Stimulated activated naive CD4-positive, alpha-beta T cell (primary cell): ENCODE measurements around the gene MRPL36.

Source experiments
- DNase-seq, 6 experiments: peaks; one replicate each; lab custom pipeline; 2025; lab: John Stamatoyannopoulos, UW

MRPL36 gene

DNA sequence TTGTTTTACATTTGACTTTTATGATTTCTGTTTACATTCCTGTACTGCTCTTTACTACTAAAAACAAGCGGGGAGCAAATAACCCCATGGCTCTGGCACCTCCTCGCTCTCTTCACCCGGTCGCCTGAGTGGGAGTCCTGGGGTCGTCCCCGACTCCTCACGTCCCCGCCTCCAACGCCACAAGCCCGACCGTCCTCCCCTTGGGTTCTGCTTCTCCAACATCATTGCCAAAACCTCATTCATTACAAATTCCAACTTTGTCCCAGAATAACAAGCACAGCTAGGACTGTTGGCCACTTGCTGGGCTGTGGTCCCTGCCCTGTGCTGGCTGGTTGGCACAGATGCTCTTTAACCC is 35.1 kb downstream of the MRPL36 start:
- no peak for DNase-seq

- DNase-seq = no peak
Observed at GRCh38 chr5:1763960-1764605, 35.6 kb downstream of the MRPL36 start.

- DNase-seq = peak in 1 of 6 experiments; percentile 2
Observed at GRCh38 chr5:1763548-1763911, 36.1 kb downstream of the MRPL36 start.

GRCh38 chr5:1762883-1763547 is 36.6 kb downstream of the MRPL36 start:
- no peak for DNase-seq

DNA sequence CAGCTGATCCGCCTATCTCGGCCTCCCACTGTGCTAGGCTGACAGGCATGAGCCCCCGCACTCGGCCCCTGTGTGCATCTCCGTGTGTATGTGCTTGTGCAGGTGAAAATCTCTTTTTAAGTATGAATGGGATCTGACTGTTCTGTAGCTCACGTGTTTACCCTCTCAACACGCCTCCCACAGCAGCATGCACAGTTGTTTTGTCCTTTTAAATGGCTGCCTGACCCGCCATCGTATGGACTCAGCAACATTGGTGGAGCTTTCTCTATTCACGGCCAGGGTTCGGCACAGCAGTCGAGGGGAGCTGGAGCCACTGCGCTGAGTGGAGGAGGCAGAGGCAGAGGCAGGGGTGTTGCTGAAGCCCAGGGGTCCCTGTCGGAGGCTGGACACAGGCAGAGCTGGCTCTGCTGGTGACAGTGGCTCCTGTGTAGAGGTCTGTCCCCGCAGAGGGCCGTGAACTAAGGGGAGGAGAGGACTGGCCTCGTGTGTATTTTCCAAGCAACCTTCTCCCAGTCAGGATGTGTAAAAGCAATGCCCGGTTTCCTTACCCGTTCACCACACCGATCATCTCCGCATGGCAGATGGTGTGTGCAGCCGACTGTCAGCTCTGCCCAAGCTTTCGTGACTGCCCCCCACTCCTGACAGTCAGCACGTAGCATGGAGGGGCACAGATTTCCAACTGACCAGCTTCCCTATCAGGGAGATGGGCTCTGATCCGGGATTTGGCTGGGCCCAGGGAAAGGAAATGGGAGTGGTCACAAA is 37.3 kb downstream of the MRPL36 start:
- no peak for DNase-seq

- no peak for DNase-seq
Observed at GRCh38 chr5:1761453-1761755, 38.2 kb downstream of the MRPL36 start.

- no peak for DNase-seq
Observed at GRCh38 chr5:1760656-1761452, 38.8 kb downstream of the MRPL36 start.

DNA sequence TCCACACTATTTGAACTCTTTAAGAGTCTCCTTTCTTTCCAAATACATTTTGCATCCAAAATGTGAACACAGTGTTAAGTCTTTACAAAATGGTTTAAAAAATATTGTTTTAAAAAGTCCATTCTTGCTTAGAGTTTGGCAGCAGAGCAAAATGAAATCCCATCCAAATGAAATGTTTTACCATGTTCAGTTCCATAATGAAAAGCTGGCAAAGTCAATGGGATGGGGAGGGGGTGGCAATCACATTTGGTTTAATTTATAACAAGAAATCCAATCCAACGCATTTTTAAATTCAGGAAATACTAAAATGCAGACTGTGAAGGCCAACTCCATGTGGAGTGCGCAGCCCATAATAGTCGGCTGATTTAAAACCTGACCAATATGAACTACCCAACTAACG is 39.4 kb downstream of the MRPL36 start:
- DNase-seq = no peak

- no peak for DNase-seq
Observed at GRCh38 chr5:1759378-1759970, 40.2 kb downstream of the MRPL36 start.

DNA sequence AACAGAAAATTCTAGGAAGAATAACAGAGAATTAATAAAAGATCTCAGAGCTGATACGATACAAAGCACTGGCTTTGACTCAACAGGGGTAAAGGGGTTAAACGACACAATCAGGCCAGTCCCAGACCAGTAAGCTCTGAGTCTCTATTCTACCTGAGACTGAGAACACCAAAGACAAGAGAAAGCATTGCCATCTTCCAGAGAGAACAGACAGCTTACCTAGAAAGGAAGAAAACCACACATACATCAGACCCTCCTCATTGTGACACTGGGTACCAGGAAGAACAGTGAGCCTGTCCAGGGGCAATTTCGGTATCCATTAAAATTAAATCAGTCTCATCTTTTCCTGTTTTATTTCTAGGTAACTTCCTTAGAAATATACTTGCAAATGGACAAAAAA is 41.1 kb downstream of the MRPL36 start:
- DNase-seq = no peak

DNA sequence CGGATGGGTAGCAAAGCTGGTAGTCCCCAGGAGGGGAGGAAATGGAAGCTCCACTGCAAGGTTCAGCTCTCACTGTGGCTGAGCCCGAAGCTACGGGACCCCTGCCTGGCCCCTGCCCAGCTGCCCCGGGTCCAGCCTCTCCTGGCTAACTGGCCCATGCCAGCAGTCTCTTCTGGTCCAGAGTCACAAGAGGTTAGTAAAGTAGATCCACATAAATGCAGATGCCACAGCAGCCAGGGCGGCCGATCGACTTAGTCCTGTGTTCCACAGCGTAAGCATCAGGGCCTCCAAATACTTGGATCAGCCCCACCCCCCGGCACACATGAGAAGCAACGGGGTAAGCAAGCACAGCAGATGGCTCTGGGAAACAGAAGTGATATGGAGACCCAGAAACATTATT is 42.1 kb downstream of the MRPL36 start:
- no peak for DNase-seq

DNA sequence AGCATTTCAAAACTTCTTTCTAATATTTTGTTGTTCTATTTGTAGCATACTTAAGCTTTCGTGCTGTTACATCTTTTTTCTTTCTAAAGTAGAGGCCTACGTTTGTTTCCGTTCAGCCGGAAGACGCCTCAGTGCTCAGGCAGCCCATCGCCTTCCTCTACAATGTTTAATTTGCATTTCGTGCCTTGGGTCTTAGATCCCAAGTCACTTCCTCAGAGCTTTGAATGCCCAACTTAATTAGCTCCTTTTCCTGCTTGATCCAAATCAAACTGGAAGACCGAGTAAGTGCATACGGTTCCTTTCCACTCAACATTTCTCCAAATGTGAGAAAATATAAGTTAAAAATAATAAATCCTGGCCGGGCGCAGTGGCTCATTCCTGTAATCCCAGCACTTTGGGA is 43.2 kb downstream of the MRPL36 start:
- DNase-seq = no peak

DNA sequence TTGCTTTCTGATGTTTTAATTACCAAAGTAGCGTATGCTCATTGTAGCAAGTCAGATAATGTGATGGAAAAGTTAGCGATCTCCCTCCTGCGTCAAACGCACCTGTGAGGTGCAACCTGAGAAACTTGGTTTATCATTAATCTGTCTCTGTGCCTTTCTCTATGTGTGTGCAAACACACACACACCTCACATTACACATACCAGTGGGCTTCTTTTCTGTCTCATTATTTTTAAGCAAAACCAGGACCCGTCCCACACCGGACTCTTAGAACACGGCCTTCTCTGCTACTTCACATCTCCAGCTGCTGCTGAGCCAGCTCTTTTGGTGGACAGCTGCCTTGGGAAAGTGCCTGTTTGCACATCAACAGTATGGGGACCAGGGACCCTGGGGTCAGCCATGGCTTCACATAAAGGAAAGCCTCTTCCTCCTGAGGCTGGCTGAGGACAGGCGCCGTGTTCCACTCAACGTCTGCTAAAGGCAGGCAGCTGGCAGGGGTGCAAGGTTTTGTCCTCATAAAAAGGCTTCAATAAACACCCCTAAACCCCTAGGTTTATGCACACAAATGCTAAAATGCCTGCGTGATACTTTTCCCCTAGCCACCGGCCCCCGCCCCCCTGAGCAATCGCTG is 44.2 kb downstream of the MRPL36 start:
- no peak for DNase-seq

DNA sequence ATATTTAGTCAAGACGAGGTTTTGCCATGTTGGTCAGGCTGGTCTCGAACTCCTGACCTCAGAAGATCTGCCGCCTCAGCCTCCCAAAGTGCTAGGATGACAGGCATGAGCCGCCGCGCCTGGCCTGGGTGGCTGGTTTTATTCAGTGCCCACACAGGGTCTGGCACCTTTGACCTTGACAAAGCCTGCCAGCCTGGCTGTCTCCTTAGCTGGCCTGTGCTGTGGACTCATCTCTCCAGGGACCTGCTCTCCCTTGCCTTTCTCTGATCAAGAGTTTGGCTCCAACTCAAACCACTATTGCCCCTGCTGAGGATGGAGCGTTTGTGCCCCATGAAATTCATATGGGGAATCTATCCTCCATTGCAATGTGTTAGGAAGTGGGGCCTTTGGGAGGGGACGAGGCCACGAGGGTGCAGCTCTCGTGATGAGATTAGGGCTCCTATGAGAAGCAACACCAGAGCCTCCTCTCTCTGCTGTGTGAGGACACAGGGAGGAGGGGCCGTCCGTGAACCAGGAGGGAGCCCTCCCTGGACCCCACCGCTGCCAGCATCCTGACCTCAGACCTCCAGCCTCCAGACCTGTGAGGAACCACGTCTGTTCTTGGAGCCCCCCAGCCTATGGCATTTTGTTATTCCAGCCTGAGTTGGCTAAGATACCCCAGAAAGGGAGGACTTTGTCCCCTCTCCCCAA is 45.0 kb downstream of the MRPL36 start:
- no peak for DNase-seq

DNA sequence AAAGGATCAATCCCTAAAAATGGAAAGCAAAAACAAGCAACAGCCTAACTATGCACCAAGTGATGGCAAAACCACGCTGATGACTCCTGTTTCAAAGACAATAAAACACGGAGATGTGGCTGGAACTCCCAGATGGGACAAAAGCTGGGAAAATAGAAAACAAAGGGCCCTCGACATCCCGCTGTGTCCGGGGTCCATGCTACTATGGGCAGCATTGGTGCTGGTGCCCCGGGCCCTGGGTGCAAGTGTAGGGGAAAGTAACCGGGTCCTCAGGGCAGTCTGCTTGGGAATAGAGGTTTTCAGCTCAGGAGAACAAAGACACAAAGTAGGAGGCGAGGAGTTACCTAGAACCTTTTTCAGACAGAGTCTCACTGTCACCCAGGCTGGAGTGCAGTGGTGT is 46.1 kb downstream of the MRPL36 start:
- DNase-seq = no peak

GRCh38 chr5:1752881-1753280 is 46.8 kb downstream of the MRPL36 start:
- no peak for DNase-seq

- DNase-seq = no peak
Observed at GRCh38 chr5:1751864-1752822, 47.5 kb downstream of the MRPL36 start.

GRCh38 chr5:1751026-1751863 is 48.4 kb downstream of the MRPL36 start:
- DNase-seq = no peak

GRCh38 chr5:1750469-1750868 is 49.2 kb downstream of the MRPL36 start:
- no peak for DNase-seq
